Breast epithelium (tissue), 3 donors: ENCODE results near the gene IRX4.

Source experiments
- CTCF ChIP-seq, 3 donors: fragments of 450-650 bp; IDR thresholded peaks; one replicate each; pipeline ENCODE4 v1.5.1; 2016 to 2017; ENCODE audit warnings: antibody characterized with exemption in 3 of 3, mild to moderate bottlenecking in 3 of 3, moderate library complexity in 3 of 3
- POLR2A ChIP-seq: fragments of 450-650 bp; IDR thresholded peaks from one replicate; pipeline ENCODE4 v1.6.1; 2016; ENCODE audit warnings: antibody characterized with exemption, mild to moderate bottlenecking, moderate library complexity
- POLR2AphosphoS5 ChIP-seq, 3 donors: sonication (generic); formaldehyde crosslinking; IDR thresholded peaks; one replicate each; pipeline ENCODE4 v1.6.1; 2017; ENCODE audit warnings: antibody characterized with exemption in 3 of 3

GRCh38 chr5:1867114-1867814 is 15.5 kb downstream of the IRX4 start:
- no peak for TF ChIP-seq CTCF (IDR thresholded peaks at IDR 0.05)
- no peak for TF ChIP-seq POLR2A
- no peak for TF ChIP-seq POLR2AphosphoS5 (IDR thresholded peaks at IDR 0.05)
